GM13977 (cell line): ENCODE data around the gene CD200R1L.

Experiments used
- DNase-seq: peaks from one replicate; pipeline ENCODE4 v3.0.0; 2012; ENCODE audit warnings: low spot score
- CTCF ChIP-seq: IDR thresholded peaks from 2 replicates; pipeline ENCODE4 v1.5.1; 2012; ENCODE audit warnings: mild to moderate bottlenecking, control low read depth; ENCODE audit not compliant: insufficient read depth; ENCODE audit errors: extremely low read depth, missing control alignments
- in situ Hi-C: fragments of 300-500 bp; cut with MboI; formaldehyde crosslinking; loops from one replicate; pipeline ENCODE4 v1.12.0; 2022; ENCODE audit warnings: low sequenced_read_pairs, low pct_unique_long_range_greater_than_20kb, mixed read lengths, inconsistent platforms; ENCODE audit not compliant: unreplicated experiment

CD200R1L gene

GRCh38 chr3:112778353-112778948 lies 68.2 kb downstream of the CD200R1L start:
- no peak for TF ChIP-seq CTCF
- no peak for DNase-seq
- in situ Hi-C loops = no loop called here

- no peak for TF ChIP-seq CTCF
- no peak for DNase-seq
- in situ Hi-C loops = no loop called here
These were observed 68.9 kb downstream of the CD200R1L start for GRCh38 chr3:112777811-112778210.

GRCh38 chr3:112776836-112777235 lies 69.8 kb downstream of the CD200R1L start:
- no peak for DNase-seq
- no peak for TF ChIP-seq CTCF
- in situ Hi-C loops = no loop called here

- no peak for TF ChIP-seq CTCF
- DNase-seq = no peak
- in situ Hi-C loops = no loop called here
These were observed 70.7 kb downstream of the CD200R1L start for GRCh38 chr3:112776000-112776399.

GRCh38 chr3:112775011-112775742 lies 71.5 kb downstream of the CD200R1L start:
- no peak for DNase-seq
- in situ Hi-C loops = no loop called here
- TF ChIP-seq CTCF = no peak

- no peak for TF ChIP-seq CTCF
- in situ Hi-C loops = no loop called here
These were observed 72.3 kb downstream of the CD200R1L start for GRCh38 chr3:112774293-112774926.

More at GRCh38 chr3:112774293-112774926, 72.3 kb downstream of the CD200R1L start:
- no peak for DNase-seq
